GM18502 (cell line): ENCODE results near the gene TTR.

Source experiments
- ATAC-seq: cut with Tn5 transposase; IDR thresholded peaks from one replicate; pipeline ENCODE4 v1.9.1; 2021; ENCODE audit warnings: mild to moderate bottlenecking; ENCODE audit not compliant: unreplicated experiment, poor library complexity

TTR gene

DNA sequence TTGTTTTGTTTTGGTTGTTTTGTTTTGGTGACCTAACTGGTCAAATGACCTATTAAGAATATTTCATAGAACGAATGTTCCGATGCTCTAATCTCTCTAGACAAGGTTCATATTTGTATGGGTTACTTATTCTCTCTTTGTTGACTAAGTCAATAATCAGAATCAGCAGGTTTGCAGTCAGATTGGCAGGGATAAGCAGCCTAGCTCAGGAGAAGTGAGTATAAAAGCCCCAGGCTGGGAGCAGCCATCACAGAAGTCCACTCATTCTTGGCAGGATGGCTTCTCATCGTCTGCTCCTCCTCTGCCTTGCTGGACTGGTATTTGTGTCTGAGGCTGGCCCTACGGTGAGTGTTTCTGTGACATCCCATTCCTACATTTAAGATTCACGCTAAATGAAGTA, at the start of gene TTR:
Gene TTR, plus strand, starts transcription at position 250 of the 400 bp plus-strand sequence. Its CDS starts 26 bp downstream, at position 276.
- no peak for ATAC-seq

DNA sequence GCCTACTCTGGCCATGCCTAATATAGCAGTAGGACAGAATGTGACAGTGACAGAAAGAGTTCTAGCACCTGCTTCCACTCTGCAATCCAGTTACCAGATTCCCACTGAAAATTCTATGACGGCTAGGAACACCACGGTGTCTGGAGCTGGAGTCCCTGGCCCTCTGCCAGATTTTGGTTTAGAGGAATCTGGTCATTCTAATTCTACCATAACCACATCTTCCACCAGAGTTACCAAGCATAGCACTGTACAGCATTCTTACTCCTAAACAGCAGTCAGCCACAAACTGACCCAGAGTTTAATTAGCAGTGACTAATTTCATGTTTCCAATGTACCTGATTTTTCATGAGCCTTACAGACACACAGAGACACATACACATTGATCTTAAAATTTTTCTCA, 45.2 kb upstream of the TTR start:
- ATAC-seq = no peak

GRCh38 chr18:31548853-31549252, 42.8 kb upstream of the TTR start:
- ATAC-seq = no peak

DNA sequence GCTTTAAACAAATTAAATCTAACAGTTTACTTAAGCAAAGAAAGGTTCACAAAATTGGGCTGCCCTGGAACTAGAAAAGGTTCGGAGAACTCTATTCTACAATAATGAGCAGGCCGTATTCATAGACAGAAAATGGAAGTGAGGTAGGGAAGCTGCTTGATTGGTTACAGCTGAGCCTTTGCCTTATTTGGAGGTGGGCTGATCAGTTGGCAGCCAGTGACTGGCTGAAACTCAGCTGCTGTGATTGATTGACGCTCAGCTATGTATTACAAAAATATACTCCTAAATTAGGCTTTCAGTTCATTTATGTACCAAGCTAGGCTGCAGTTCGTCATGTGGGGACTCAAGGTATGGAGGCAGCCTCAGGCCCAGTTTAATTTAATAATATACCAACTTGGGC, 42.3 kb upstream of the TTR start:
- ATAC-seq = no peak

GRCh38 chr18:31551883-31552282, 39.8 kb upstream of the TTR start:
- ATAC-seq = no peak

DNA sequence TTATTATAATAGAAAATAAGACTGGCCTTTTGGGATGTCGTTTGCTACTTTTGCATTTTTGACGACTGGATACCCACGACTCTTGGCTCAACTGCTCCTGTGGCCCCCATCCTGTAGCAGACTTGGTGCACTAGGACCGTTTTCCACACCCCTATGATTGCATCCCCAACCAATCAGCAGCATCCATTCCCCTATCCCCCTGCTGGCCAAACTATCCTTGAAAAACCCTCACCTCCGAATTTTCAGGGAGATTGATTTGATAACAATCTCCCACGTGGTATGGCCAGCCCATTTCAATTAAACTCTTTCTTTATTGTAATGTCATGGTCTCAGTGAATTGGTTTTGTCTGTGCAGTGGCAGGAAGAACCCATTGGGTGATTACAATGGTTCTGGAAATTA, 37.9 kb upstream of the TTR start:
- ATAC-seq = no peak

DNA sequence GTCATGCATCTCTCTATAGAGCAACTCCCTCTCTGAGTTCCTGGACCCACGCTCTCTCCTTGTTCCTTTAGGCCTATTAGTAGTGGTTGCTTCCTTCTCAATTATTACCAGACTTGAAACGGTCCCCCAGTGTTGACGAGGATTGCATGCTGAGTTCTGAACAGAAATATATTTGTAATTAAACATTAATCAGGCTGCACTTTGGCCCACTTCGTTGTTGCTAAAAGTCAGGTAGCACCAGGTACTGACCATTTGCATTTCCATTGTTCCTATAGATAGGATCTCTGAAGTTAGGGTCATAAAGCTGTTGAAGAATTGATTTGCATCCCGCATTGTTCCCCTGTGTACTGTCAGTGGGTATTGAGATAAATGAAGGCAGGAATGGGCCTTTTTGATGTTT, 36.9 kb upstream of the TTR start:
- ATAC-seq = no peak

GRCh38 chr18:31555971-31556747, 35.5 kb upstream of the TTR start:
- ATAC-seq = peak; percentile 73

- ATAC-seq = no peak
Measured at GRCh38 chr18:31557446-31557845, 34.2 kb upstream of the TTR start.

GRCh38 chr18:31558567-31558966, 33.1 kb upstream of the TTR start:
- no peak for ATAC-seq

- no peak for ATAC-seq
Measured at GRCh38 chr18:31562726-31563125, 29.0 kb upstream of the TTR start.

DNA sequence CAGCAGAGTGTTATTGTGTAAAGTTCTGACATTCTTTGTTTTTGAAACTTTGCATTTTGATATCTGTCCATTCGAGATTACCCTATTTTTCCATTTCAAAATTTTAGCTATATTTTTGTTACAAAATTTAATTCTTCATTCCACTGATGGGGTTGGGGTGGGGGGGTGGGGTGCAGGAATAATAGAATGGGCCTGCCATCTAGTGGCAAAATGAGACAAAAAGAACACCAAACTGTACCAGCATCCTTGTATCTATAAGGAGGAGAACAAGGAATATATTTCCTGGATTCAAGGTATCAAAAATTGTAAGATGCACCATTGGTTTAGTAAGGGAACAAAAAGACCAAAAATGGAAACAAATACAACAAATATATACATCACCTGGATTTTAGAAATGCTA, 27.9 kb upstream of the TTR start:
- ATAC-seq = no peak

GRCh38 chr18:31565345-31565744, 26.3 kb upstream of the TTR start:
- no peak for ATAC-seq

DNA sequence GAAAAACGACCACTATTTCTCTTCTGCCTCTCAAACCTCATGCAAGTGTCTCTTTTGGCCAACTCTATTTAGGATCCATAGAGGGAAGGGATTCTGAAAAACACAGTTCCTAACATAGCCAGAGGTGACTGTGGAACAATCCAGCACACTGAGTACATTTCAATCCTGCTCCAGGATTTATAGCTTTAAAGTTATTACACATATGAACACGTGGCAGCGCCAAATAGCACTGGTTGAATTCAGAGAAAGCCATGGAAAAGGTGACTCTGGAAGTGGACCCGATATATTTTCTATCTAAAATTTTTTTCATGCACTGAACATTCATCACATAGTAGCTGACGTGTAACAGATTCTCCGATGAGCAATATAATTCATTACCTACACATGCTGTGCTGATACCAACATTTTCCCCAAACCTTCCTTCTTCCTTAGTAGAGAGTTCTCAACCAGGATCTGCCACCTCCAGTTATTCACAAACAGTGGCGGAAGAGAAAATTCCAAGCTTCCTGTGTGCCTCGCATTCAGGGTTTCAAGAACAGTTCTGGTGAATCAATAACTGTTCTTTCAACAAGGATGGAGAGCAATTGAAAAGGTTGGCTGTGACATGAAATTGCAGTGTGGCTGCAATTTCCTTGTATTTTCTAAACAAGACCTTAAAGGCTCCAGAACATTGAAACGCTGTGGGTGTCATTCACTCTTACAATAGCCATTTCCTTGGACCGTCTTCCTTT, 25.7 kb upstream of the TTR start:
- ATAC-seq = no peak

GRCh38 chr18:31566576-31567306, 24.9 kb upstream of the TTR start:
- ATAC-seq = no peak

GRCh38 chr18:31572368-31572767, 19.3 kb upstream of the TTR start:
- ATAC-seq = no peak

- no peak for ATAC-seq
Measured at GRCh38 chr18:31573051-31573450, 18.6 kb upstream of the TTR start.

DNA sequence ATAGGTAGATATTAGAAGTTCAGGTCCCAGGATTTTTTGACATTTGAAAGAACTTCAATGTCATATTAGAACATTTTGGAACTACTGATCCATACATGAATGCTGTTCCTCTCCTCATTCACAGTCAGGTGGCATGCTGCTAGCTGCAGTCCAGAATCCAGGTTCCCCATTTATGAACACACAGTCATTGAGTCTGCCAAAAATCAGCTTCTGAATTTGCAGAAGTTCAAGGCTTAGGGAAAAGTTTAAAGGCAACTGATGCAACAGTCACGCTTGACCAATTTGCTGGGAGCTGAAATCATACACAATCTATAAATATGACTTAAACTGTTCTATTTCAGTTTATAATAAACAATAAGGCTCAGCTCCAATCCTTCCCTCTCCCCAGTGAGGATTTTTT, 17.3 kb upstream of the TTR start:
- no peak for ATAC-seq

DNA sequence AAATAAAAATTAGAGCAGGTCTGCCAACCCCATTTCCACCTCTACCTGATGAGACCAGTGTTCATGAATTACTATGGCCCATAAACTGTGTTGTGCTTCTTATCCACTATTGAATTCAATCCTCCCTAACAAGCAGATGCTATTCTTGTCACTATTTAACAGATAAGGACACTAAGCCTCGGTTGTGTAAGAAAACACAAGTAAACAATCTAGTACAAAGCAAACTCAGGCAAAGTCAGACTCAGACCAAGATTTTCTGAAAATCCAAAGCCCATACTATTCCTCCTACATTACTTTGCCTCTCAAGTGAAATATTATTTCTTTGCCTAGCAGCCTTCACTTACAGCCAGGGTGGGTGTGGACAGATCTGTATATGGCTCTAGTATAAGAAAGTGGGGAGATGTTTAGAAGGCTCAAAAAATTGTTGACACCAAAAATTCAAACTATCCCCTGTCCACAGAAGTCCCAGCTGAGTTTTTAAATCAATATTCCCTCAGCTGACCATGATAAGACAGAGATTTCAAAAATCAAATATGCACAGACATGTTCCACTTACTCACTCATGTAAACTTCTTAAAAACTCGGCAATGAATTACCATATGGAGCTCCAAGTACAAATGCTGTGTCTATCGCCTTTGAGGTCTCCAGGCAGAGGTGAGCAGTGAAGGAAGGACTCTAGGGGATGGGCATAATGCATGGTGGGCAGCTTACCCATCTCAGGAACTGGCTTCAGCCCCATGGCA, 16.0 kb upstream of the TTR start:
- no peak for ATAC-seq

- ATAC-seq = no peak
Measured at GRCh38 chr18:31576670-31577069, 15.0 kb upstream of the TTR start.

DNA sequence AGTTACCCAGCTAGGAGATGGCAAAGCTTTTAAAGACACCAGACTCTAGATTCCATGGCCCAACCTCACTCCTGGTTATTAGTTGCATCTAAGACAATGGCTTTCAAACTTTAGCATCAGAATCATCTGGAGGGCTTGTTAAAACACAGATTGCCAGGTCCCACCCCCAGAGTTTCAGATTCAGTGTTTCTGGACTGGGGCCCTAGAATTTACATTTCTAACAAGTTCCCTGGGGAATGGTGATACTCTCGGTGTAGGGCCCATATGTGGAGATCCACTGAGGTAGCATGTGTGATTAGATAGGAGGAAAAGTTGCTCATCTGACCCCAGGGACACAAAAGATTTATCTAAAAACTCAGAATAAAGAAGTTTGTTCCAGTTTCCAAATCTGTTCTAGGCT, 14.5 kb upstream of the TTR start:
- ATAC-seq = no peak
